Body of pancreas (tissue), 4 donors: ENCODE measurements around the gene ACTR10. TPM values are rescaled to one million over a fixed set of nuclear protein-coding genes. Genes with fewer than 3 reads are reported as not detected.

Experiments
- ATAC-seq: fragments of 150-250 bp; one replicate; pipeline ENCODE4 v1.9.1; 2016
- DNase-seq, 4 donors: peaks; one replicate each; pipeline ENCODE4 v3.0.0-alpha.2; 2019
- H3K27ac ChIP-seq, 4 donors: fragments of 200-600 bp; sonication (generic); 1 replicate in 3 of 4; 2 replicates in 1 of 4; pipeline versions ENCODE4 v1.5.1 to v1.6.1; 2016 to 2019; ENCODE audit warnings: mild to moderate bottlenecking in 1 of 4, mixed read lengths in 1 of 4, moderate library complexity in 1 of 4
- H3K27me3 ChIP-seq, 2 donors: fragments of 200-600 bp; sonication (generic); one replicate each; pipeline ENCODE4 v1.6.0; 2016; ENCODE audit warnings: mild to moderate bottlenecking in 1 of 2
- H3K36me3 ChIP-seq, 2 donors: fragments of 200-600 bp; sonication (generic); replicated peaks in 1 of 2; 2 replicates each; pipeline ENCODE4 v1.5.1; 2016; ENCODE audit warnings: low read depth in 2 of 2; ENCODE audit not compliant: insufficient read depth in 1 of 2
- H3K4me1 ChIP-seq: fragments of 200-600 bp; sonication (generic); one replicate; pipeline ENCODE4 v1.6.0; 2016
- H3K4me3 ChIP-seq, 2 donors: fragments of 200-600 bp; sonication (generic); 1 replicate in 1 of 2; 2 replicates in 1 of 2; pipeline ENCODE4 v1.5.1; 2016 to 2019
- H3K9me3 ChIP-seq, 3 donors: fragments of 200-600 bp; sonication (generic); 1 replicate in 2 of 3; 2 replicates in 1 of 3; pipeline ENCODE4 v1.5.1; 2016
- POLR2A ChIP-seq, 3 donors: fragments of 450-650 bp; IDR thresholded peaks; one replicate each; pipeline ENCODE4 v1.6.1; 2016; ENCODE audit warnings: antibody characterized with exemption in 3 of 3, mild to moderate bottlenecking in 2 of 3
- WGBS, 2 donors: methylation state at CpG; one replicate each; pipeline ENCODE4 v1.1.5; 2017; 5-methylcytosine and 5-hydroxymethylcytosine counted together
- intact Hi-C: fragments of 100-400 bp; cut with DNase I; formaldehyde crosslinking; loops from one replicate; pipeline ENCODE4 v1.15.1; 2023
- small RNA-seq: library from RNA; depleted of rRNA; stranded (forward); fragments of <200 nt; gene quantifications from one replicate; pipeline ENCODE3, GENCODE V24; 2016
- total RNA-seq, 2 donors: library from RNA; depleted of rRNA; stranded (reverse); fragments of >200 nt; gene quantifications; one replicate each; pipeline ENCODE4 v1.1.0, GENCODE V29; 2016
- TF ChIP-seq, protein P1 (sequence below), 7 experiments: fragments of 450-650 bp in 4 of 7; fragments of 200-600 bp in 3 of 7; sonication (generic) in 3 of 7; IDR thresholded peaks; one replicate each; pipeline ENCODE4 v1.5.1; 2016 to 2019; ENCODE audit warnings: antibody characterized with exemption in 7 of 7

ACTR10 gene
- total RNA-seq, 2 donors from 2014 or later, result 31.9 to 74.5 TPM

DNA sequence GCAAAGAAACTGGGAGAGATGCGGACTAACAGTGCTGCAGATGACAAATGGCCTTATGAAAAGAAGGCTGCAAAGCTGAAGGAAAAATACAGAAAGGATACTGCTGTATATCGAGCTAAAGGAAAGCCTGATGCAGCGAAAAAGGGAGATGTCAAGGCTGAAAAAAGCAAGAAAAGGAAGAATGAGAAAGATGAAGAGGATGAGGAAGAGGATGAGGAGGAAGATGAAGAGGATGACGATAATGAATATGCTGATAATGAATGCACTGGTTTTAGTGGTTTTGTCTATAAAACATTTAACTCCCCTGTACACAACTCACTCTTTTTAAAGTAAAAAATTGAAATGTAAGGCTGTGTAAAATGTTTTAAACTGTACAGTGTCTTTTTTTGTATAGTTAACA lies 85.2 kb downstream of the ACTR10 start:
- 90 to 96% methylated on average over 4 of the region's 4 CpGs for WGBS, 2 donors
- TF ChIP-seq, protein P1, sequence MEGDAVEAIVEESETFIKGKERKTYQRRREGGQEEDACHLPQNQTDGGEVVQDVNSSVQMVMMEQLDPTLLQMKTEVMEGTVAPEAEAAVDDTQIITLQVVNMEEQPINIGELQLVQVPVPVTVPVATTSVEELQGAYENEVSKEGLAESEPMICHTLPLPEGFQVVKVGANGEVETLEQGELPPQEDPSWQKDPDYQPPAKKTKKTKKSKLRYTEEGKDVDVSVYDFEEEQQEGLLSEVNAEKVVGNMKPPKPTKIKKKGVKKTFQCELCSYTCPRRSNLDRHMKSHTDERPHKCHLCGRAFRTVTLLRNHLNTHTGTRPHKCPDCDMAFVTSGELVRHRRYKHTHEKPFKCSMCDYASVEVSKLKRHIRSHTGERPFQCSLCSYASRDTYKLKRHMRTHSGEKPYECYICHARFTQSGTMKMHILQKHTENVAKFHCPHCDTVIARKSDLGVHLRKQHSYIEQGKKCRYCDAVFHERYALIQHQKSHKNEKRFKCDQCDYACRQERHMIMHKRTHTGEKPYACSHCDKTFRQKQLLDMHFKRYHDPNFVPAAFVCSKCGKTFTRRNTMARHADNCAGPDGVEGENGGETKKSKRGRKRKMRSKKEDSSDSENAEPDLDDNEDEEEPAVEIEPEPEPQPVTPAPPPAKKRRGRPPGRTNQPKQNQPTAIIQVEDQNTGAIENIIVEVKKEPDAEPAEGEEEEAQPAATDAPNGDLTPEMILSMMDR (IDR thresholded peaks at IDR 0.05), result no peak
- TF ChIP-seq POLR2A (IDR thresholded peaks at IDR 0.05), result no peak
- H3K4me1 ChIP-seq, result peaks cover 54% of the 10 kb centered on the region
- intact Hi-C loops, result no loop called here
- no peaks in the 10 kb centered on the region for H3K27me3 ChIP-seq
- H3K4me3 ChIP-seq, result no peak overlapping the region
- DNase-seq (no peak), ATAC-seq (no peak)
- no peaks in the 10 kb centered on the region for H3K9me3 ChIP-seq
- H3K36me3 ChIP-seq, result peaks cover 0 to 9% of the 10 kb centered on the region in 2 donors
- H3K27ac ChIP-seq, result no peak overlapping the region

Small RNAs within 50 kb of the gene (small RNA-seq; reads per million reads assigned to genes)
- gene RN7SL598P, result not detected

Other genes starting within 250 kb of the ACTR10 start
- gene ARMH4, start 47.9 kb upstream of the ACTR10 start, total RNA-seq, result 1 to 10 TPM in 1 of 2 donors, not detected in 1; 1.0 TPM
- gene PSMA3, start 44.7 kb downstream of the ACTR10 start, total RNA-seq, result 10 to 100 TPM; 59.7 to 77.0 TPM
- gene ARID4A, start 98.4 kb downstream of the ACTR10 start, total RNA-seq, result 10 to 100 TPM; 23.6 to 28.3 TPM
- 10 to 100 TPM in 1 of 2 donors, not detected in 1; 19.7 TPM for gene TOMM20L, start 195.8 kb downstream of the ACTR10 start, total RNA-seq
- 10 to 100 TPM; 11.5 to 26.5 TPM for gene TIMM9, start 227.4 kb downstream of the ACTR10 start, total RNA-seq
- gene KIAA0586, start 227.6 kb downstream of the ACTR10 start, total RNA-seq, result 10 to 100 TPM in 1 of 2 donors, 1 to 10 TPM in 1; 9.2 to 20.0 TPM